Testis (tissue), 2 donors: ENCODE measurements around the gene IGFALS.

Source experiments
- POLR2A ChIP-seq: fragments of 450-650 bp; IDR thresholded peaks from one replicate; pipeline ENCODE4 v1.6.1; 2017; ENCODE audit warnings: antibody characterized with exemption, mild to moderate bottlenecking, moderate library complexity
- TF ChIP-seq, protein P1 (sequence below), 3 experiments: fragments of 450-650 bp in 2 of 3; fragments of 200-600 bp in 1 of 3; sonication (generic) in 1 of 3; IDR thresholded peaks; one replicate each; pipeline ENCODE4 v1.5.1; 2016 to 2019; ENCODE audit warnings: antibody characterized with exemption in 3 of 3, mild to moderate bottlenecking in 2 of 3, moderate library complexity in 1 of 3

DNA sequence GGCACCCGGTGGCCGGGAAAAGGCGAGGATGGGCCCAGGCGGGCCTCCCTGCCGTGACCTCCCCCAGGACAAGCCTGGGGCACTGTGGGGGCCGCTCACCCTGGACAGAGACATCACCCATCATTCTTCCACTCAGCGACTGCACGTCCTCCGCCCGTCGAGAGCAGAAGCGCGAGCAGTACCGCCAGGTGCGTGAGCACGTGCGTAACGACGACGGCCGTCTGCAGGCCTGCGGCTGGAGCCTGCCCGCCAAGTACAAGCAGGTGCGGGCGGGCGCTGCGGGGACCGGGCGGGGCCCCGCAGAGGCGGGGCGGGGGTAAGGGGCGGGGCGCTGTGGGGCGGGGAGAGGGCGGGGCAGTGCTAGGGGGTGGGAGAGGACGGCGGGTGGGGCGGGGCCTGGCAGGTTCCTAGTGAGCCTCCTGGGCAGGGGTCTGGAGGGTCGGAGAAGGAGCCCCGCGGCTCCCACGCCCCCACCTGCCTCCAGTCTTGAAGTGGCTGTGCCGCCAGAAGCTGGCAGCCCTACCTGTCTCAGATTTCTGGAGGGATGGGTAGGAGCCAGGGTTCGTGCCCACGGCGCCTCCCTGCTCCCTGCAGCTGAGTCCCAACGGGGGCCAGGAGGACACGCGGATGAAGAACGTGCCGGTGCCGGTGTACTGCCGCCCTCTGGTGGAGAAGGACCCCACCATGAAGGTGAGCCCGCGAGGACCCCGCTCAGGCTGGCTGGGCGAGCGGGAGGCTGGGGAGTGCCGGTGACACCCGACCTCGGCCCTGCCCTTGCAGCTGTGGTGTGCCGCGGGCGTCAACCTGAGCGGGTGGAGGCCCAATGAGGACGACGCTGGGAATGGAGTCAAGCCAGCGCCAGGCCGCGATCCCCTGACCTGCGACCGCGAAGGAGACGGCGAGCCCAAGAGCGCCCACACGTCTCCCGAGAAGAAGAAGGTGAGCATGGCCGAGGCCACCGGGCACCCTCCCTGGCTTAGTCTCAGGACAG lies 29.7 kb downstream of the IGFALS start:
- TF ChIP-seq, protein P1, sequence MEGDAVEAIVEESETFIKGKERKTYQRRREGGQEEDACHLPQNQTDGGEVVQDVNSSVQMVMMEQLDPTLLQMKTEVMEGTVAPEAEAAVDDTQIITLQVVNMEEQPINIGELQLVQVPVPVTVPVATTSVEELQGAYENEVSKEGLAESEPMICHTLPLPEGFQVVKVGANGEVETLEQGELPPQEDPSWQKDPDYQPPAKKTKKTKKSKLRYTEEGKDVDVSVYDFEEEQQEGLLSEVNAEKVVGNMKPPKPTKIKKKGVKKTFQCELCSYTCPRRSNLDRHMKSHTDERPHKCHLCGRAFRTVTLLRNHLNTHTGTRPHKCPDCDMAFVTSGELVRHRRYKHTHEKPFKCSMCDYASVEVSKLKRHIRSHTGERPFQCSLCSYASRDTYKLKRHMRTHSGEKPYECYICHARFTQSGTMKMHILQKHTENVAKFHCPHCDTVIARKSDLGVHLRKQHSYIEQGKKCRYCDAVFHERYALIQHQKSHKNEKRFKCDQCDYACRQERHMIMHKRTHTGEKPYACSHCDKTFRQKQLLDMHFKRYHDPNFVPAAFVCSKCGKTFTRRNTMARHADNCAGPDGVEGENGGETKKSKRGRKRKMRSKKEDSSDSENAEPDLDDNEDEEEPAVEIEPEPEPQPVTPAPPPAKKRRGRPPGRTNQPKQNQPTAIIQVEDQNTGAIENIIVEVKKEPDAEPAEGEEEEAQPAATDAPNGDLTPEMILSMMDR (IDR thresholded peaks at IDR 0.05), result peak in 2 of 3 experiments; percentile 16 to 25
- no peak for TF ChIP-seq POLR2A
